HepG2 (cell line): ENCODE data around the gene CTLA4. TPM values are rescaled to one million over a fixed set of nuclear protein-coding genes. Genes with fewer than 3 reads are reported as not detected.

Experiments used
- AKAP8 ChIP-seq: sonication (generic); formaldehyde crosslinking; IDR thresholded peaks from 2 replicates; pipeline ENCODE4 v1.5.1; 2020; ENCODE audit warnings: mild to moderate bottlenecking, missing genetic modification reagents
- CEBPB ChIP-seq: IDR thresholded peaks from 2 replicates; pipeline ENCODE4 v1.6.1; 2011; ENCODE audit warnings: low read depth, low read length, improper control_type of control experiment, borderline replicate concordance
- CHD4 ChIP-seq: fragments of 200-600 bp; sonication (generic); IDR thresholded peaks from 2 replicates; pipeline ENCODE4 v1.7.0; 2017; ENCODE audit warnings: mild to moderate bottlenecking, low read length, borderline replicate concordance
- FOXK1 ChIP-seq: sonication (generic); formaldehyde crosslinking; IDR thresholded peaks from 2 replicates; pipeline ENCODE4 v1.4.0; 2020; ENCODE audit warnings: low read depth, missing genetic modification reagents, borderline replicate concordance
- JUN ChIP-seq: sonication (generic); formaldehyde crosslinking; IDR thresholded peaks from 2 replicates; pipeline ENCODE4 v1.4.0; 2020; ENCODE audit warnings: mild to moderate bottlenecking, missing genetic modification reagents
- KDM1A ChIP-seq: IDR thresholded peaks from 2 replicates; pipeline ENCODE4 v1.6.1; 2016; ENCODE audit warnings: missing compliant biosample characterization
- ONECUT2 ChIP-seq: sonication (generic); formaldehyde crosslinking; IDR thresholded peaks from 2 replicates; pipeline ENCODE4 v1.4.0; 2020; ENCODE audit warnings: missing genetic modification reagents
- PHF20 ChIP-seq: sonication (generic); formaldehyde crosslinking; IDR thresholded peaks from 2 replicates; pipeline ENCODE4 v1.5.0; 2020; ENCODE audit warnings: mild to moderate bottlenecking, missing genetic modification reagents
- SKIL ChIP-seq: sonication (generic); formaldehyde crosslinking; IDR thresholded peaks from 2 replicates; pipeline ENCODE4 v1.8.0; 2022; ENCODE audit warnings: missing genetic modification reagents, mild to moderate bottlenecking, moderate library complexity, borderline replicate concordance
- SOX5 ChIP-seq: IDR thresholded peaks from 2 replicates; pipeline ENCODE4 v1.6.1; 2016; ENCODE audit warnings: borderline replicate concordance
- TEAD2 ChIP-seq: sonication (generic); formaldehyde crosslinking; IDR thresholded peaks from 2 replicates; pipeline ENCODE4 v1.9.0; 2021; ENCODE audit warnings: missing genetic modification reagents
- TFAP4 ChIP-seq: sonication (generic); IDR thresholded peaks from 2 replicates; pipeline ENCODE4 v1.6.1; 2016; ENCODE audit warnings: low read depth, borderline replicate concordance
- XRCC5 ChIP-seq: fragments of 200-400 bp; formaldehyde crosslinking; optimal IDR thresholded peaks from 2 replicates; pipeline ENCODE3; 2017; ENCODE audit warnings: mild to moderate bottlenecking, low read length
- ZKSCAN1 ChIP-seq: fragments of 150-350 bp; IDR thresholded peaks from 2 replicates; pipeline ENCODE4 v1.6.1; 2014; ENCODE audit warnings: low read length
- ZNF335 ChIP-seq: sonication (generic); formaldehyde crosslinking; IDR thresholded peaks from 2 replicates; pipeline ENCODE4 v1.4.0; 2020; ENCODE audit warnings: missing genetic modification reagents
- ZNF678 ChIP-seq: sonication (generic); formaldehyde crosslinking; IDR thresholded peaks from 2 replicates; pipeline ENCODE4 v1.4.0; 2020; ENCODE audit warnings: mild to moderate bottlenecking, missing genetic modification reagents
- ZNF841 ChIP-seq: sonication (generic); formaldehyde crosslinking; IDR thresholded peaks from 2 replicates; pipeline ENCODE4 v1.8.1; 2023; ENCODE audit warnings: missing genetic modification reagents, borderline replicate concordance
- ZSCAN31 ChIP-seq: sonication (generic); formaldehyde crosslinking; IDR thresholded peaks from 2 replicates; pipeline ENCODE4 v1.5.0; 2020; ENCODE audit warnings: low read depth, mild to moderate bottlenecking, missing genetic modification reagents
- ZUFSP ChIP-seq: sonication (generic); formaldehyde crosslinking; IDR thresholded peaks from 2 replicates; pipeline ENCODE4 v1.9.0; 2021; ENCODE audit warnings: missing genetic modification reagents, mild to moderate bottlenecking, borderline replicate concordance
- polyA plus RNA-seq, 8 experiments: library from polyadenylated mRNA; depleted of rRNA in 3 of 8; stranded (reverse) in 7 of 8; unstranded in 1 of 8; fragments of >200 nt; fragmentation: Illumina TruSeq in 4 of 8; extraction: Trizol in 4 of 8; gene quantifications; 2 replicates each; pipeline versions ENCODE4 v1.2.1 to v1.2.3, GENCODE V29; 2011 to 2016; ENCODE audit warnings: low read depth in 4 of 8, missing spikeins in 1 of 8, mixed read lengths in 1 of 8; ENCODE audit not compliant: insufficient read depth in 1 of 8
- total RNA-seq, 5 experiments: library from RNA; depleted of rRNA; stranded (reverse); fragments of >200 nt; fragmentation: Illumina TruSeq; extraction: Trizol; gene quantifications; 2 replicates each; pipeline ENCODE4 v1.2.3, GENCODE V29; 2016; ENCODE audit warnings: low read depth in 1 of 5
- TF ChIP-seq, protein P1 (sequence below): sonication (generic); formaldehyde crosslinking; IDR thresholded peaks from 2 replicates; pipeline ENCODE4 v1.8.0; 2022; ENCODE audit warnings: missing genetic modification reagents, mild to moderate bottlenecking, inconsistent platforms, borderline replicate concordance
- TF ChIP-seq, protein P2 (sequence below): conservative IDR thresholded peaks from 2 replicates; pipeline ENCODE4 v1.6.1; 2018; ENCODE audit warnings: missing genetic modification reagents

Gene CTLA4
- total and polyA plus RNA-seq, 2 of the 13 experiments (the other 11 are each of a cell fraction or from before 2014, with no cell fraction given), result 0.16 TPM; not detected in 1

DNA sequence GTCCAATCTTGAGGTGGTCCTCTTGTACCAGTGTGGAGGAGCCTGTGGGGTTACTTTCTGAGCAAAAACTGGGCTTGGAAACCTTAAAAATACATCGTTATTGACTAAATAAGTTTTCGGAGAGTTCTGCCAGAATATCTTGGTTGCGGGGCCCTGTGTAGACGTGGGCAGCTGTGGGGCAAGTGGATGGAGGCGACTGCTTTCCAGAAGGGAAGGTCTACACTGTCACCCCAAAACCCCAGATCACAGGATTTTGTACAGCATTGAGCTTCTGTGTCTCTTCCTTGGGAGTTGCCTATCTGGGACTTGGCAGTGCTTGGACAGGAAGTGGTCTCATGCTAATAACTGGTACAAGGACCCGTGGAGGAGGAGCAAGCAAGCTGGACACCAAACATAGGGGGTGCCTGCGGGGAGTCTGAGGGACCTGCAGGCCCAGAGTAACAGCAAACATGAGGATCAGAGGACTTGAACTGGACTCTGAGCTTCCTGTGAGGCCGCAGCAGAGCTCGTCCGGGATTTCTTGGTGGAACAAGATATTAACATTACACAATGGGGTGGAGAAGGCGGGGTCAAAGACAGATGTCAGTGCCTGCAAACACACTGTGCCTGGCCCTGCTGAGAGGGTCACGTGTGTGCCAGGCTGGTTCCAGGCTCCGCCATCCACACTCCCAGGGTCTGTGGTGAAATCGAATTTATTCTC, 48.0 kb upstream of the CTLA4 start (continued):
- TF ChIP-seq ONECUT2 (CRISPR knock-in tag) (no peak), XRCC5 (peak; percentile 83), SKIL (CRISPR knock-in tag) (peak; percentile 75; the same call in 1 of the 2 replicates), KDM1A (CRISPR knock-in tag) (peak; percentile 71), ZNF841 (CRISPR knock-in tag) (no peak), TFAP4 (peak; percentile 82; the same call in 1 of the 2 replicates), TEAD2 (CRISPR knock-in tag) (no peak), ZKSCAN1 (no peak), SOX5 (CRISPR knock-in tag) (peak; percentile 92), FOXK1 (peak; percentile 79; the same call in 1 of the 2 replicates), AKAP8 (CRISPR knock-in tag) (peak; percentile 74; the same call in 1 of the 2 replicates), ZSCAN31 (CRISPR knock-in tag) (peak; percentile 94), ZNF678 (0 out of 2 replicates have a peak, but pooled peaks have one; percentile 64), CHD4 (peak; percentile 96; the same call in 1 of the 2 replicates), JUN (no peak), PHF20 (CRISPR knock-in tag) (peak; percentile 60), ZNF335 (peak; percentile 89), CEBPB (peak; percentile 95), ZUFSP (no peak)
- TF ChIP-seq, protein P1, sequence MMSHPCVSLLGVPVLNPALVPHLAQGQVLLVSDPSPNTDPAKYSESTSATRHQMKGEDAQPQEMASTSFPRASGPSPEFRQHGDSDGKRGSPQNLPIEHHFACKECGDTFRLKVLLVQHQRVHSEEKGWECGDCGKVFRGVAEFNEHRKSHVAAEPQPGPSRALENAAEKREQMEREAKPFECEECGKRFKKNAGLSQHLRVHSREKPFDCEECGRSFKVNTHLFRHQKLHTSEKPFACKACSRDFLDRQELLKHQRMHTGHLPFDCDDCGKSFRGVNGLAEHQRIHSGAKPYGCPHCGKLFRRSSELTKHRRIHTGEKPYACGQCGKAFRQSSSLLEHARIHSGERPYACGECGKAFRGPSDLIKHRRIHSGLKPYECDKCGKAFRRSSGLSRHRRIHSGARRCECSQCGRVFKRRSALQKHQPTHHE (CRISPR knock-in tag), result no peak
- TF ChIP-seq, protein P2, sequence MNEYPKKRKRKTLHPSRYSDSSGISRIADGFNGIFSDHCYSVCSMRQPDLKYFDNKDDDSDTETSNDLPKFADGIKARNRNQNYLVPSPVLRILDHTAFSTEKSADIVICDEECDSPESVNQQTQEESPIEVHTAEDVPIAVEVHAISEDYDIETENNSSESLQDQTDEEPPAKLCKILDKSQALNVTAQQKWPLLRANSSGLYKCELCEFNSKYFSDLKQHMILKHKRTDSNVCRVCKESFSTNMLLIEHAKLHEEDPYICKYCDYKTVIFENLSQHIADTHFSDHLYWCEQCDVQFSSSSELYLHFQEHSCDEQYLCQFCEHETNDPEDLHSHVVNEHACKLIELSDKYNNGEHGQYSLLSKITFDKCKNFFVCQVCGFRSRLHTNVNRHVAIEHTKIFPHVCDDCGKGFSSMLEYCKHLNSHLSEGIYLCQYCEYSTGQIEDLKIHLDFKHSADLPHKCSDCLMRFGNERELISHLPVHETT (CRISPR knock-in tag), result peak; percentile 58; the same call in 1 of the 2 replicates
